H1 (cell line): Measurements from ENCODE around the gene RAMP2. TPM values are rescaled to one million over a fixed set of nuclear protein-coding genes. Genes with fewer than 3 reads are reported as not detected.

ENCODE experiments used
- CTCF ChIA-PET: fragments of 300-600 bp; sonication (Branson Sonifier 250); formaldehyde crosslinking; loops from one replicate; lab custom pipeline; 2021; ENCODE audit not compliant: partially characterized antibody; lab: Charles Lee
- POLR2A ChIA-PET: fragments of 300-600 bp; sonication (Branson Sonifier 250); formaldehyde crosslinking; loops from one replicate; lab custom pipeline; 2021; ENCODE audit warnings: inconsistent platforms; ENCODE audit not compliant: partially characterized antibody; lab: Charles Lee
- DNase-seq, 2 experiments: peaks; one replicate each; pipeline versions ENCODE4 v3.0.0 to v3.0.0-alpha.2; 2010 to 2022; ENCODE audit warnings: low spot score in 2 of 2, low read depth in 1 of 2, mixed read lengths in 1 of 2
- FAIRE-seq: peaks from 2 replicates; lab custom pipeline; 2011; peaks lifted over from hg19 to GRCh38; lab: Jason Lieb, UNC
- H2AFZ ChIP-seq: 2 replicates; pipeline ENCODE4 v1.8.1; 2012; ENCODE audit warnings: low read length, inconsistent platforms
- H2AK5ac ChIP-seq: 2 replicates; pipeline ENCODE4 v1.6.1; 2013; ENCODE audit warnings: low read depth, low read length
- H2BK120ac ChIP-seq: replicated peaks from 2 replicates; pipeline ENCODE3; 2013; ENCODE audit warnings: low read depth, low read length, inconsistent platforms
- H2BK12ac ChIP-seq: 2 replicates; pipeline ENCODE4 v1.6.1; 2013; ENCODE audit warnings: low read depth, low read length
- H2BK15ac ChIP-seq: 2 replicates; pipeline ENCODE4 v1.6.1; 2013; ENCODE audit warnings: low read length
- H2BK20ac ChIP-seq: 2 replicates; pipeline ENCODE4 v1.6.1; 2013; ENCODE audit warnings: low read length
- H2BK5ac ChIP-seq: 2 replicates; pipeline ENCODE4 v1.6.1; 2013; ENCODE audit warnings: low read depth, low read length
- H3K14ac ChIP-seq: 2 replicates; pipeline ENCODE4 v1.6.1; 2013; ENCODE audit warnings: inconsistent platforms; ENCODE audit not compliant: insufficient read length
- H3K18ac ChIP-seq: 2 replicates; pipeline ENCODE4 v1.6.1; 2013; ENCODE audit warnings: low read length; ENCODE audit errors: extremely low read depth
- H3K23ac ChIP-seq: 2 replicates; pipeline ENCODE4 v1.6.1; 2013; ENCODE audit warnings: inconsistent platforms; ENCODE audit not compliant: insufficient read length
- H3K23me2 ChIP-seq: 2 replicates; pipeline ENCODE4 v1.6.1; 2013; ENCODE audit warnings: low read depth, low read length
- H3K27ac ChIP-seq: 2 replicates; pipeline ENCODE4 v1.6.1; 2011; ENCODE audit warnings: low read depth, low read length, inconsistent platforms
- H3K27me3 ChIP-seq, 4 experiments: replicated peaks in 1 of 4; 1 replicate in 1 of 4; 2 replicates in 3 of 4; pipeline versions ENCODE4 v1.6.1 to v1.8.1; 2011 to 2013; ENCODE audit warnings: low read length in 3 of 4, mild to moderate bottlenecking in 3 of 4, inconsistent platforms in 2 of 4, mixed read lengths in 2 of 4, moderate library complexity in 1 of 4; ENCODE audit not compliant: control insufficient read depth in 3 of 4, insufficient read depth in 3 of 4; ENCODE audit errors: extremely low read depth in 1 of 4
- H3K36me3 ChIP-seq, 4 experiments: 2 replicates each; pipeline versions ENCODE4 v1.6.1 to v1.8.1; 2011 to 2013; ENCODE audit warnings: mild to moderate bottlenecking in 4 of 4, low read length in 3 of 4, moderate library complexity in 2 of 4, control low read depth in 1 of 4, inconsistent platforms in 1 of 4; ENCODE audit not compliant: insufficient read depth in 4 of 4, control insufficient read depth in 2 of 4
- H3K4ac ChIP-seq: replicated peaks from 2 replicates; pipeline ENCODE3; 2013; ENCODE audit warnings: low read length, low read depth, mixed read lengths, inconsistent platforms; ENCODE audit not compliant: insufficient read length
- H3K4me1 ChIP-seq, 4 experiments: replicated peaks in 1 of 4; 1 replicate in 1 of 4; 2 replicates in 3 of 4; pipeline versions ENCODE4 v1.6.1 to v1.8.1; 2011 to 2013; ENCODE audit warnings: low read length in 3 of 4, inconsistent platforms in 2 of 4, mixed read lengths in 1 of 4; ENCODE audit not compliant: insufficient read depth in 4 of 4, control insufficient read depth in 3 of 4
- H3K4me2 ChIP-seq, 2 experiments: 2 replicates each; pipeline versions ENCODE4 v1.6.1 to v1.8.1; 2011 to 2013; ENCODE audit warnings: low read depth in 2 of 2, low read length in 2 of 2, control low read depth in 1 of 2, inconsistent platforms in 1 of 2, mild to moderate bottlenecking in 1 of 2; ENCODE audit not compliant: insufficient read depth in 1 of 2
- H3K4me3 ChIP-seq, 4 experiments: fragments of 200-600, 300-600 bp in 1 of 4; sonication (generic), shearing (Covaris generic), sonication (Bioruptor Twin) in 1 of 4; 2 replicates each; pipeline versions ENCODE4 v1.5.1 to v1.8.1; 2011 to 2016; ENCODE audit warnings: low read length in 4 of 4, low read depth in 3 of 4, control low read depth in 2 of 4, inconsistent platforms in 2 of 4, mild to moderate bottlenecking in 2 of 4, mixed read lengths in 1 of 4, moderate library complexity in 1 of 4; ENCODE audit not compliant: insufficient read depth in 2 of 4; ENCODE audit errors: extremely low read depth in 1 of 4
- H3K56ac ChIP-seq: replicated peaks from 2 replicates; pipeline ENCODE3; 2013; ENCODE audit warnings: low read depth, mild to moderate bottlenecking, mixed read lengths, low read length, inconsistent platforms; ENCODE audit not compliant: insufficient read length
- H3K79me1 ChIP-seq: 2 replicates; pipeline ENCODE4 v1.6.1; 2013; ENCODE audit warnings: low read depth, low read length, control low read depth
- H3K79me2 ChIP-seq, 2 experiments: 2 replicates each; pipeline versions ENCODE4 v1.6.1 to v1.8.1; 2012 to 2013; ENCODE audit warnings: low read length in 2 of 2, mild to moderate bottlenecking in 2 of 2, inconsistent platforms in 1 of 2; ENCODE audit not compliant: insufficient read depth in 2 of 2, control insufficient read depth in 1 of 2
- H3K9ac ChIP-seq, 4 experiments: replicated peaks in 1 of 4; 1 replicate in 1 of 4; 2 replicates in 3 of 4; pipeline versions ENCODE4 v1.6.1 to v1.8.1; 2011 to 2013; ENCODE audit warnings: low read depth in 3 of 4, low read length in 3 of 4, control low read depth in 2 of 4, mild to moderate bottlenecking in 2 of 4, moderate library complexity in 2 of 4, inconsistent platforms in 1 of 4; ENCODE audit errors: extremely low read depth in 1 of 4
- H3K9me3 ChIP-seq, 2 experiments: 2 replicates each; pipeline versions ENCODE4 v1.6.1 to v1.8.1; 2012 to 2013; ENCODE audit warnings: mild to moderate bottlenecking in 2 of 2, moderate library complexity in 2 of 2, control low read depth in 1 of 2, inconsistent platforms in 1 of 2, low read depth in 1 of 2, low read length in 1 of 2, mixed read lengths in 1 of 2; ENCODE audit not compliant: insufficient read depth in 2 of 2
- H4K20me1 ChIP-seq, 2 experiments: replicated peaks in 1 of 2; 2 replicates each; pipeline versions ENCODE3 to v1.8.1; 2011 to 2013; ENCODE audit warnings: inconsistent platforms in 2 of 2, low read length in 2 of 2, mild to moderate bottlenecking in 1 of 2; ENCODE audit not compliant: insufficient read depth in 2 of 2, control insufficient read depth in 1 of 2
- H4K5ac ChIP-seq: 2 replicates; pipeline ENCODE4 v1.6.1; 2013; ENCODE audit warnings: low read length, low read depth, mixed read lengths, inconsistent platforms; ENCODE audit not compliant: insufficient read length
- H4K8ac ChIP-seq: 2 replicates; pipeline ENCODE4 v1.8.0; 2013; ENCODE audit warnings: mild to moderate bottlenecking, moderate library complexity, low read length, inconsistent platforms; ENCODE audit not compliant: insufficient read depth; ENCODE audit errors: extremely low read depth
- H4K91ac ChIP-seq: replicated peaks from 2 replicates; pipeline ENCODE3; 2013; ENCODE audit warnings: low read length, mixed read lengths, inconsistent platforms; ENCODE audit not compliant: insufficient read length
- EP300 ChIP-seq, 2 experiments: IDR thresholded peaks; 1 replicate in 1 of 2; 2 replicates in 1 of 2; pipeline ENCODE4 v1.6.1; 2011 to 2012; ENCODE audit warnings: low read depth in 2 of 2, low read length in 2 of 2, mild to moderate bottlenecking in 2 of 2, borderline replicate concordance in 1 of 2, inconsistent platforms in 1 of 2, moderate library complexity in 1 of 2
- HDAC2 ChIP-seq, 2 experiments: fragments of 300-600 bp in 1 of 2; sonication (generic) in 1 of 2; IDR thresholded peaks; 2 replicates each; pipeline ENCODE4 v1.6.1; 2011 to 2012; ENCODE audit warnings: low read depth in 2 of 2, low read length in 2 of 2, mild to moderate bottlenecking in 2 of 2, moderate library complexity in 2 of 2, borderline replicate concordance in 1 of 2, inconsistent platforms in 1 of 2
- HDAC6 ChIP-seq: IDR thresholded peaks from one replicate; pipeline ENCODE4 v1.7.1; 2012; ENCODE audit warnings: low read depth, mild to moderate bottlenecking, inconsistent platforms, low read length, moderate library complexity
- POLR2A ChIP-seq, 2 experiments: IDR thresholded peaks; 1 replicate in 1 of 2; 2 replicates in 1 of 2; pipeline ENCODE4 v1.6.1; 2011; ENCODE audit warnings: low read depth in 2 of 2, low read length in 2 of 2, mild to moderate bottlenecking in 2 of 2; ENCODE audit errors: control extremely low read depth in 1 of 2
- RAD21 ChIP-seq, 2 experiments: IDR thresholded peaks in 1 of 2; conservative IDR thresholded peaks in 1 of 2; 2 replicates each; pipeline ENCODE4 v1.6.1; 2011; ENCODE audit warnings: low read depth in 2 of 2, low read length in 2 of 2, improper control_type of control experiment in 1 of 2, inconsistent platforms in 1 of 2, mild to moderate bottlenecking in 1 of 2, moderate library complexity in 1 of 2
- SIN3A ChIP-seq, 2 experiments: IDR thresholded peaks in 1 of 2; conservative IDR thresholded peaks in 1 of 2; 2 replicates each; pipeline ENCODE4 v1.6.1; 2011 to 2012; ENCODE audit warnings: low read length in 2 of 2, improper control_type of control experiment in 1 of 2, low read depth in 1 of 2, mild to moderate bottlenecking in 1 of 2
- SIX5 ChIP-seq: IDR thresholded peaks from 2 replicates; pipeline ENCODE4 v1.6.1; 2011; ENCODE audit warnings: mild to moderate bottlenecking, low read depth, low read length
- TCF12 ChIP-seq: IDR thresholded peaks from 2 replicates; pipeline ENCODE4 v1.6.1; 2011; ENCODE audit warnings: low read depth, mild to moderate bottlenecking, low read length
- YY1 ChIP-seq: IDR thresholded peaks from 2 replicates; pipeline ENCODE4 v1.6.1; 2011; ENCODE audit warnings: low read depth, mild to moderate bottlenecking, low read length
- WGBS, 2 experiments: shearing (Covaris generic) in 1 of 2; methylation state at CpG; one replicate each; pipeline versions ENCODE4 v1.1.6 to v1.1.7; 2013 to 2015; ENCODE audit warnings: low lambda C conversion rate in 2 of 2, mixed read lengths in 2 of 2, inconsistent platforms in 1 of 2, low coverage in 1 of 2, missing lambda C conversion rate in 1 of 2; ENCODE audit not compliant: insufficient replicate concordance in 2 of 2, insufficient coverage in 1 of 2, insufficient read length in 1 of 2; ENCODE audit errors: extremely low coverage in 1 of 2, missing lambda C conversion rate in 1 of 2; 5-methylcytosine and 5-hydroxymethylcytosine counted together
- polyA plus RNA-seq, 7 experiments: library from polyadenylated mRNA; depleted of rRNA in 3 of 7; stranded (reverse) in 5 of 7; unstranded in 2 of 7; fragments of >200 nt in 5 of 7; fragments of 200-250 nt in 2 of 7; gene quantifications; 1 replicate in 5 of 7; 2 replicates in 1 of 7; 4 replicates in 1 of 7; pipeline versions ENCODE4 v1.2.1 to v1.2.3, GENCODE V29; 2011 to 2013; ENCODE audit warnings: missing spikeins in 2 of 7, mixed read lengths in 2 of 7
- total RNA-seq: library from RNA; stranded (reverse); fragmentation: NEBNext Ultra II Directional; extraction: Animal tissue kit (Norgen Biotek cat#: 25700); gene quantifications from 2 replicates; pipeline ENCODE4 v1.2.1, GENCODE V29; 2021

The RAMP2 gene
- total and polyA plus RNA-seq, 2 of the 8 experiments (the other 6 are each of a cell fraction or from before 2014, with no cell fraction given) = 13.4 to 41.7 TPM

GRCh38 chr17:42772945-42773289 is 11.9 kb downstream of the RAMP2 start:
- Histone ChIP-seq H3K4me3 (peak overlapping the region; percentile 80 to 94 (median 84)), H2AK5ac (no peak overlapping the region), H2BK15ac (no peak overlapping the region), H2BK5ac (no peak overlapping the region), H2AFZ (peak overlapping the region; percentile 54), H3K4ac (no peak overlapping the region), H3K23me2 (peaks cover 5% of the 10 kb centered on the region; the same call in 1 of the 2 replicates), H4K5ac (no peak overlapping the region), H2BK120ac (no peak overlapping the region), H2BK12ac (no peak overlapping the region), H4K8ac (no peak overlapping the region), H3K79me2 (no peaks in the 10 kb centered on the region), H3K27ac (no peak overlapping the region), H3K14ac (no peak overlapping the region), H3K23ac (no peak overlapping the region), H3K56ac (no peak overlapping the region), H3K18ac (no peak overlapping the region), H3K9me3 (no peaks in the 10 kb centered on the region), H4K91ac (no peak overlapping the region), H4K20me1 (no peaks in the 10 kb centered on the region), H3K79me1 (0 out of 2 replicates have a peak, but pooled peaks cover 4% of the 10 kb centered on the region), H3K27me3 (no peaks in the 10 kb centered on the region), H3K4me2 (peak overlapping the region; percentile 68 to 94; a peak in 3 of 4 replicates), H3K36me3 (peaks cover 0 to 11% (median 5%) of the 10 kb centered on the region in 4 experiments; a peak in 5 of 8 replicates), H2BK20ac (no peak overlapping the region), H3K9ac (peak overlapping the region in 3 of 4 experiments; percentile 69 to 92 (median 81); a peak in 4 of 7 replicates), H3K4me1 (no peaks in the 10 kb centered on the region)
- CTCF ChIA-PET = interaction anchor here (1.2 to 3.5 kb wide), 6 partner anchors 10 to 195 kb away, joined by 3 to 30 read pairs (median 3); partner anchors contain the start of genes BECN1 and RAMP2
- POLR2A ChIA-PET = interaction anchor here (0.8 to 2.4 kb wide), 11 partner anchors 10 to 220 kb away, joined by 3 to 15 read pairs (median 3); partner anchors contain the start of gene HSD17B1
- WGBS, 2 experiments = 19% methylated on average over 3 of the region's 3 CpGs; no CpG with 5 or more reads in 1 of the 2 experiments
- DNase-seq (no peak), FAIRE-seq (no peak)
- TF ChIP-seq POLR2A (IDR thresholded peaks at IDR 0.05; ENCODE audit: control extremely low read depth in 1 of 2, low read depth in 2 of 2, low read length in 2 of 2) = no peak
- no peak for TF ChIP-seq TCF12
- TF ChIP-seq HDAC6 = no peak
- no peak for TF ChIP-seq YY1
- no peak for TF ChIP-seq EP300 (IDR thresholded peaks at IDR 0.05; ENCODE audit: borderline replicate concordance in 1 of 2, low read depth in 2 of 2, low read length in 2 of 2)
- no peak for TF ChIP-seq RAD21 (IDR thresholded peaks at IDR 0.05 in 1 of 2, conservative IDR thresholded peaks at IDR 0.05 in 1 of 2; ENCODE audit: low read depth in 2 of 2, low read length in 2 of 2)
- no peak for TF ChIP-seq HDAC2 (IDR thresholded peaks at IDR 0.05; ENCODE audit: borderline replicate concordance in 1 of 2, low read depth in 2 of 2, low read length in 2 of 2)
- TF ChIP-seq SIN3A (conservative IDR thresholded peaks at IDR 0.05 in 1 of 2, IDR thresholded peaks at IDR 0.05 in 1 of 2; ENCODE audit: low read depth in 1 of 2, low read length in 2 of 2) = no peak
- no peak for TF ChIP-seq SIX5
